H1 (cell line): ENCODE measurements around the gene LDLRAD4. TPM values are rescaled to one million over a fixed set of nuclear protein-coding genes. Genes with fewer than 3 reads are reported as not detected.

Source experiments
- CTCF ChIA-PET: fragments of 300-600 bp; sonication (Branson Sonifier 250); formaldehyde crosslinking; loops from one replicate; lab custom pipeline; 2021; ENCODE audit not compliant: partially characterized antibody; lab: Charles Lee
- POLR2A ChIA-PET: fragments of 300-600 bp; sonication (Branson Sonifier 250); formaldehyde crosslinking; loops from one replicate; lab custom pipeline; 2021; ENCODE audit warnings: inconsistent platforms; ENCODE audit not compliant: partially characterized antibody; lab: Charles Lee
- DNase-seq, 2 experiments: peaks; one replicate each; pipeline versions ENCODE4 v3.0.0 to v3.0.0-alpha.2; 2010 to 2022; ENCODE audit warnings: low spot score in 2 of 2, low read depth in 1 of 2, mixed read lengths in 1 of 2
- FAIRE-seq: peaks from 2 replicates; lab custom pipeline; 2011; peaks lifted over from hg19 to GRCh38; lab: Jason Lieb, UNC
- H2AFZ ChIP-seq: 2 replicates; pipeline ENCODE4 v1.8.1; 2012; ENCODE audit warnings: low read length, inconsistent platforms
- H2AK5ac ChIP-seq: 2 replicates; pipeline ENCODE4 v1.6.1; 2013; ENCODE audit warnings: low read depth, low read length
- H2BK120ac ChIP-seq: replicated peaks from 2 replicates; pipeline ENCODE3; 2013; ENCODE audit warnings: low read depth, low read length, inconsistent platforms
- H2BK12ac ChIP-seq: 2 replicates; pipeline ENCODE4 v1.6.1; 2013; ENCODE audit warnings: low read depth, low read length
- H2BK15ac ChIP-seq: 2 replicates; pipeline ENCODE4 v1.6.1; 2013; ENCODE audit warnings: low read length
- H2BK20ac ChIP-seq: 2 replicates; pipeline ENCODE4 v1.6.1; 2013; ENCODE audit warnings: low read length
- H2BK5ac ChIP-seq: 2 replicates; pipeline ENCODE4 v1.6.1; 2013; ENCODE audit warnings: low read depth, low read length
- H3K14ac ChIP-seq: 2 replicates; pipeline ENCODE4 v1.6.1; 2013; ENCODE audit warnings: inconsistent platforms; ENCODE audit not compliant: insufficient read length
- H3K18ac ChIP-seq: 2 replicates; pipeline ENCODE4 v1.6.1; 2013; ENCODE audit warnings: low read length; ENCODE audit errors: extremely low read depth
- H3K23ac ChIP-seq: 2 replicates; pipeline ENCODE4 v1.6.1; 2013; ENCODE audit warnings: inconsistent platforms; ENCODE audit not compliant: insufficient read length
- H3K23me2 ChIP-seq: 2 replicates; pipeline ENCODE4 v1.6.1; 2013; ENCODE audit warnings: low read depth, low read length
- H3K27ac ChIP-seq: 2 replicates; pipeline ENCODE4 v1.6.1; 2011; ENCODE audit warnings: low read depth, low read length, inconsistent platforms
- H3K27me3 ChIP-seq, 4 experiments: replicated peaks in 1 of 4; 1 replicate in 1 of 4; 2 replicates in 3 of 4; pipeline versions ENCODE4 v1.6.1 to v1.8.1; 2011 to 2013; ENCODE audit warnings: low read length in 3 of 4, mild to moderate bottlenecking in 3 of 4, inconsistent platforms in 2 of 4, mixed read lengths in 2 of 4, moderate library complexity in 1 of 4; ENCODE audit not compliant: control insufficient read depth in 3 of 4, insufficient read depth in 3 of 4; ENCODE audit errors: extremely low read depth in 1 of 4
- H3K36me3 ChIP-seq, 4 experiments: 2 replicates each; pipeline versions ENCODE4 v1.6.1 to v1.8.1; 2011 to 2013; ENCODE audit warnings: mild to moderate bottlenecking in 4 of 4, low read length in 3 of 4, moderate library complexity in 2 of 4, control low read depth in 1 of 4, inconsistent platforms in 1 of 4; ENCODE audit not compliant: insufficient read depth in 4 of 4, control insufficient read depth in 2 of 4
- H3K4ac ChIP-seq: replicated peaks from 2 replicates; pipeline ENCODE3; 2013; ENCODE audit warnings: low read length, low read depth, mixed read lengths, inconsistent platforms; ENCODE audit not compliant: insufficient read length
- H3K4me1 ChIP-seq, 4 experiments: replicated peaks in 1 of 4; 1 replicate in 1 of 4; 2 replicates in 3 of 4; pipeline versions ENCODE4 v1.6.1 to v1.8.1; 2011 to 2013; ENCODE audit warnings: low read length in 3 of 4, inconsistent platforms in 2 of 4, mixed read lengths in 1 of 4; ENCODE audit not compliant: insufficient read depth in 4 of 4, control insufficient read depth in 3 of 4
- H3K4me2 ChIP-seq, 2 experiments: 2 replicates each; pipeline versions ENCODE4 v1.6.1 to v1.8.1; 2011 to 2013; ENCODE audit warnings: low read depth in 2 of 2, low read length in 2 of 2, control low read depth in 1 of 2, inconsistent platforms in 1 of 2, mild to moderate bottlenecking in 1 of 2; ENCODE audit not compliant: insufficient read depth in 1 of 2
- H3K4me3 ChIP-seq, 4 experiments: fragments of 200-600, 300-600 bp in 1 of 4; sonication (generic), shearing (Covaris generic), sonication (Bioruptor Twin) in 1 of 4; 2 replicates each; pipeline versions ENCODE4 v1.5.1 to v1.8.1; 2011 to 2016; ENCODE audit warnings: low read length in 4 of 4, low read depth in 3 of 4, control low read depth in 2 of 4, inconsistent platforms in 2 of 4, mild to moderate bottlenecking in 2 of 4, mixed read lengths in 1 of 4, moderate library complexity in 1 of 4; ENCODE audit not compliant: insufficient read depth in 2 of 4; ENCODE audit errors: extremely low read depth in 1 of 4
- H3K56ac ChIP-seq: replicated peaks from 2 replicates; pipeline ENCODE3; 2013; ENCODE audit warnings: low read depth, mild to moderate bottlenecking, mixed read lengths, low read length, inconsistent platforms; ENCODE audit not compliant: insufficient read length
- H3K79me1 ChIP-seq: 2 replicates; pipeline ENCODE4 v1.6.1; 2013; ENCODE audit warnings: low read depth, low read length, control low read depth
- H3K79me2 ChIP-seq, 2 experiments: 2 replicates each; pipeline versions ENCODE4 v1.6.1 to v1.8.1; 2012 to 2013; ENCODE audit warnings: low read length in 2 of 2, mild to moderate bottlenecking in 2 of 2, inconsistent platforms in 1 of 2; ENCODE audit not compliant: insufficient read depth in 2 of 2, control insufficient read depth in 1 of 2
- H3K9ac ChIP-seq, 4 experiments: replicated peaks in 1 of 4; 1 replicate in 1 of 4; 2 replicates in 3 of 4; pipeline versions ENCODE4 v1.6.1 to v1.8.1; 2011 to 2013; ENCODE audit warnings: low read depth in 3 of 4, low read length in 3 of 4, control low read depth in 2 of 4, mild to moderate bottlenecking in 2 of 4, moderate library complexity in 2 of 4, inconsistent platforms in 1 of 4; ENCODE audit errors: extremely low read depth in 1 of 4
- H3K9me3 ChIP-seq, 2 experiments: 2 replicates each; pipeline versions ENCODE4 v1.6.1 to v1.8.1; 2012 to 2013; ENCODE audit warnings: mild to moderate bottlenecking in 2 of 2, moderate library complexity in 2 of 2, control low read depth in 1 of 2, inconsistent platforms in 1 of 2, low read depth in 1 of 2, low read length in 1 of 2, mixed read lengths in 1 of 2; ENCODE audit not compliant: insufficient read depth in 2 of 2
- H4K20me1 ChIP-seq, 2 experiments: replicated peaks in 1 of 2; 2 replicates each; pipeline versions ENCODE3 to v1.8.1; 2011 to 2013; ENCODE audit warnings: inconsistent platforms in 2 of 2, low read length in 2 of 2, mild to moderate bottlenecking in 1 of 2; ENCODE audit not compliant: insufficient read depth in 2 of 2, control insufficient read depth in 1 of 2
- H4K5ac ChIP-seq: 2 replicates; pipeline ENCODE4 v1.6.1; 2013; ENCODE audit warnings: low read length, low read depth, mixed read lengths, inconsistent platforms; ENCODE audit not compliant: insufficient read length
- H4K8ac ChIP-seq: 2 replicates; pipeline ENCODE4 v1.8.0; 2013; ENCODE audit warnings: mild to moderate bottlenecking, moderate library complexity, low read length, inconsistent platforms; ENCODE audit not compliant: insufficient read depth; ENCODE audit errors: extremely low read depth
- H4K91ac ChIP-seq: replicated peaks from 2 replicates; pipeline ENCODE3; 2013; ENCODE audit warnings: low read length, mixed read lengths, inconsistent platforms; ENCODE audit not compliant: insufficient read length
- CHD2 ChIP-seq: IDR thresholded peaks from 2 replicates; pipeline ENCODE4 v1.6.1; 2012; ENCODE audit warnings: low read length, improper control_type of control experiment
- KDM4A ChIP-seq: IDR thresholded peaks from one replicate; pipeline ENCODE4 v1.7.1; 2012; ENCODE audit warnings: low read depth, mild to moderate bottlenecking, moderate library complexity, low read length, inconsistent platforms; ENCODE audit not compliant: severe bottlenecking
- NANOG ChIP-seq: IDR thresholded peaks from 2 replicates; pipeline ENCODE4 v1.6.1; 2011; ENCODE audit warnings: low read length, low read depth, mild to moderate bottlenecking, inconsistent platforms; ENCODE audit not compliant: insufficient read depth, poor library complexity, severe bottlenecking
- RNF2 ChIP-seq: fragments of 200-900, 300-1000 bp; sonication (generic); IDR thresholded peaks from 2 replicates; pipeline ENCODE4 v1.7.1; 2016; ENCODE audit warnings: borderline replicate concordance, low read depth, mild to moderate bottlenecking, antibody characterized with exemption, low read length; ENCODE audit not compliant: poor library complexity, severe bottlenecking; ENCODE audit errors: missing control alignments
- SIX5 ChIP-seq: IDR thresholded peaks from 2 replicates; pipeline ENCODE4 v1.6.1; 2011; ENCODE audit warnings: mild to moderate bottlenecking, low read depth, low read length
- TEAD4 ChIP-seq: IDR thresholded peaks from 2 replicates; pipeline ENCODE4 v1.6.1; 2012; ENCODE audit warnings: low read depth, low read length, inconsistent platforms, mixed read lengths
- WGBS, 2 experiments: shearing (Covaris generic) in 1 of 2; methylation state at CpG; one replicate each; pipeline versions ENCODE4 v1.1.6 to v1.1.7; 2013 to 2015; ENCODE audit warnings: low lambda C conversion rate in 2 of 2, mixed read lengths in 2 of 2, inconsistent platforms in 1 of 2, low coverage in 1 of 2, missing lambda C conversion rate in 1 of 2; ENCODE audit not compliant: insufficient replicate concordance in 2 of 2, insufficient coverage in 1 of 2, insufficient read length in 1 of 2; ENCODE audit errors: extremely low coverage in 1 of 2, missing lambda C conversion rate in 1 of 2; 5-methylcytosine and 5-hydroxymethylcytosine counted together
- polyA plus RNA-seq, 7 experiments: library from polyadenylated mRNA; depleted of rRNA in 3 of 7; stranded (reverse) in 5 of 7; unstranded in 2 of 7; fragments of >200 nt in 5 of 7; fragments of 200-250 nt in 2 of 7; gene quantifications; 1 replicate in 5 of 7; 2 replicates in 1 of 7; 4 replicates in 1 of 7; pipeline versions ENCODE4 v1.2.1 to v1.2.3, GENCODE V29; 2011 to 2013; ENCODE audit warnings: missing spikeins in 2 of 7, mixed read lengths in 2 of 7
- total RNA-seq: library from RNA; stranded (reverse); fragmentation: NEBNext Ultra II Directional; extraction: Animal tissue kit (Norgen Biotek cat#: 25700); gene quantifications from 2 replicates; pipeline ENCODE4 v1.2.1, GENCODE V29; 2021
- TF ChIP-seq, protein P1 (sequence below): IDR thresholded peaks from 2 replicates; pipeline ENCODE4 v1.6.1; 2012; ENCODE audit warnings: inconsistent platforms

LDLRAD4 gene
- total and polyA plus RNA-seq, 2 of the 8 experiments (the other 6 are each of a cell fraction or from before 2014, with no cell fraction given): 0.77 to 1.4 TPM

DNA sequence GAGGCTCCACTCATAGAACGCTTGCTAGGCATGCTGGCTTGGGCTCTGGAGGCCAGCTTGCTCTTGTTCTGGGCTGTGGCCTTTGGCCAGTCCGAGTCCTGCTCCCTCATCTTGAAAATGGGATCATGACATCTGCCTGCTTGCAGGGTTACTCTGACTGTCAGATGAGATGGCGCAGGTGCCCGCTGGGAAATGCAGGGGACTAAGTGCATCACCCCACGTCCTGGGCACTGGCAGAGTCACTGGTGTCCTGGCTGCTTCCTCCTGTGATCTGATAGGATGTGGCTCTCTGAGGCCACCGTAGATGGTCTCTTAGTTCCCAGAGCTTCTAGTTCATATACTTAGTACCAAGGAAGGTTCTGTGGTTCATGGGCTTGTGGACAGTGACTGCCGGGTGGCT lies 18.5 kb downstream of the LDLRAD4 start:
- no peak overlapping the region for H3K14ac ChIP-seq
- no peak overlapping the region for H2BK5ac ChIP-seq
- no peak overlapping the region for H4K91ac ChIP-seq
- ChIA-PET POLR2A (no interaction called here), CTCF (interaction anchor here (1.0 kb wide), 1 partner anchor 31 kb away, joined by 3 read pairs; no protein-coding TSS in a partner anchor)
- no peak overlapping the region for H3K4me3 ChIP-seq
- H4K8ac ChIP-seq: no peak overlapping the region
- no peak overlapping the region for H3K9ac ChIP-seq
- H2AK5ac ChIP-seq: no peak overlapping the region
- H3K56ac ChIP-seq: no peak overlapping the region
- H2BK12ac ChIP-seq: no peak overlapping the region
- H2BK15ac ChIP-seq: no peak overlapping the region
- H3K79me2 ChIP-seq: no peaks in the 10 kb centered on the region
- no peaks in the 10 kb centered on the region for H3K27me3 ChIP-seq
- H3K36me3 ChIP-seq: no peaks in the 10 kb centered on the region
- FAIRE-seq (no peak), DNase-seq (no peak)
- H3K18ac ChIP-seq: no peak overlapping the region
- H3K4me2 ChIP-seq: no peak overlapping the region
- WGBS, 2 experiments: 85% methylated on average over 7 of the region's 7 CpGs; no CpG with 5 or more reads in 1 of the 2 experiments
- H3K4ac ChIP-seq: no peak overlapping the region
- H4K20me1 ChIP-seq: no peaks in the 10 kb centered on the region
- H3K79me1 ChIP-seq: no peaks in the 10 kb centered on the region
- no peak overlapping the region for H4K5ac ChIP-seq
- no peak overlapping the region for H2BK20ac ChIP-seq
- no peaks in the 10 kb centered on the region for H3K23me2 ChIP-seq
- H3K4me1 ChIP-seq: peaks cover 0 to 8% (median 0%) of the 10 kb centered on the region in 4 experiments; a peak in 2 of 7 replicates
- H3K9me3 ChIP-seq: no peaks in the 10 kb centered on the region
- H2BK120ac ChIP-seq: no peak overlapping the region
- no peak overlapping the region for H3K27ac ChIP-seq
- H3K23ac ChIP-seq: no peak overlapping the region
- no peak overlapping the region for H2AFZ ChIP-seq
- TF ChIP-seq RNF2 (no peak), TEAD4 (no peak), NANOG (no peak), SIX5 (no peak), KDM4A (no peak), CHD2 (no peak)
- TF ChIP-seq, protein P1, sequence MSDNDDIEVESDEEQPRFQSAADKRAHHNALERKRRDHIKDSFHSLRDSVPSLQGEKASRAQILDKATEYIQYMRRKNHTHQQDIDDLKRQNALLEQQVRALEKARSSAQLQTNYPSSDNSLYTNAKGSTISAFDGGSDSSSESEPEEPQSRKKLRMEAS: no peak
